Effector CD8-positive, alpha-beta T cell (primary cell): ENCODE data around the gene TMEM51.

Experiments used
- DNase-seq: peaks from one replicate; lab custom pipeline; 2025; lab: John Stamatoyannopoulos, UW

Gene TMEM51

DNA sequence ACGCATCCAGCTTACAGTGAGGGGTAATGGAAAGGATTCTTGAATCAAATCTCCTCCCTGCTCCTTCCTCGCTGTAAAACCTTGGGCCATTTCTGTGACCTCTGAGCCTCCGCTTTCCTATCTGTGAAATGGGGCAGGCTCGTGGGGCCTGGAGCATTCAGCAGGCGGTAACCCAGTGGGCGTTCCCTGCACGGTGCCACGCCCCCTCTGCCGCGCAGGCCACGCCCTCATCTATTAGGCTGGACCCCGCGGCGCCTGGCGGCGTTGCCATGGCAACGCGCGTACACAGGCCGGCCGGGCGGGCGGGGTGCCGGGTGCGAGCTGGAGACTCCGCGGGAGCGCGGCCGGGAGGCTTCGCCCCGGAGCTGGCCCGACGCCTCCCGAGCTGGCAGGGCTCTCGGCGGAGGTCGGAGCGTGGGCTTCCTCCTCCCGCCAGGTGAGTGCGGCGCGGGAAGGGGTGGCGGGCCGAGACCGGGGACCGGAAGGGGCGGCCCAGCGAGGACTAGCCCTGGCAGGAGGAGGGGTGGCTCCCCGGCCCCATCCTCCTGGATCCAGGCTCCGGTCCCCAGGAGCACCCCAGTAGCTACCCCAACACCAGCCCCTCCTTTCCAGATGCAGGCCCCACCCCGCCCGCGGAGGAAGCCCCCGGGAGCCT is 93.5 kb downstream of the TMEM51 start, which contains the start of gene FHAD1:
Gene FHAD1 (plus strand): TSS at position 264 of the 655 bp plus-strand sequence. CDS start 4,562 bp downstream, outside the sequence.
- peak; percentile 20 for DNase-seq

DNA sequence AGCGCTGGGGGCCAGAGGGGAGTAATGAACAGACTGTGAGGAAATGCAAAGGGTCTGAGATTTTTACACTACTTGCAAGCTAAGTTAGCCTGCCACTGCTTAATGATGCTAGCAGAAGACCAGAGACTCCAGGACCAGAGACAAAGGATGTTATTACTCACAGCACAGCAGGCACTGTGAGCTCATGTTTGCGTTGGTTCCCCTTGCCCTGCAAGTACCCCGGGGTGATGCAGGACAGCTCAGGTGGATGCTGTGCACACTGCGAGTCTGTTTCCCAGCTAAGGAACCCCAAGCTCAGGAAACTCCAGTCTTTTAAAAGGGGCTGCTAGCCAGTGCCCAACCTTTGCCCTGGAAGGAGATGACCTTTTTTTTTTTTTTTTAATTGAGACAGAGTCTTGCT is 94.7 kb downstream of the TMEM51 start:
- no peak for DNase-seq

DNA sequence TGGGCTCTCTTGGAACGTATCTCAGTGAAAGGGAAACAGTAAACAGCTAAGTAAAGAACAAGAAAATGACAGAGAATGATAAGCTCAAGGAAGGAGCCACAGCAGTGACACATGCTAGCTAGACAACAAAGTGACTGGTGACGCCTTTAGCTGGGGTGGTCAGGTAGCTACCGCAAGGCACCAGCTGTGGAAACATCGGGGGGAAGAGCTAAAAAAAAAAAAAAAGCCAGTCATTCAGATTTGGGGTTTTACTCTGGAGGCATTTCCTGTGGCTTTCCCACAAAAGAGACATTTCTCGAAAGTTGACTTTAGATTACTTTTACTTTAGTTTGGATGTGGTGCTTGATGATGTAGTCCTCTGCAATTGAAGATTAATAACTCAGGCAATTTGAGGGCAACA is 95.5 kb downstream of the TMEM51 start:
- peak; percentile 12 for DNase-seq

DNA sequence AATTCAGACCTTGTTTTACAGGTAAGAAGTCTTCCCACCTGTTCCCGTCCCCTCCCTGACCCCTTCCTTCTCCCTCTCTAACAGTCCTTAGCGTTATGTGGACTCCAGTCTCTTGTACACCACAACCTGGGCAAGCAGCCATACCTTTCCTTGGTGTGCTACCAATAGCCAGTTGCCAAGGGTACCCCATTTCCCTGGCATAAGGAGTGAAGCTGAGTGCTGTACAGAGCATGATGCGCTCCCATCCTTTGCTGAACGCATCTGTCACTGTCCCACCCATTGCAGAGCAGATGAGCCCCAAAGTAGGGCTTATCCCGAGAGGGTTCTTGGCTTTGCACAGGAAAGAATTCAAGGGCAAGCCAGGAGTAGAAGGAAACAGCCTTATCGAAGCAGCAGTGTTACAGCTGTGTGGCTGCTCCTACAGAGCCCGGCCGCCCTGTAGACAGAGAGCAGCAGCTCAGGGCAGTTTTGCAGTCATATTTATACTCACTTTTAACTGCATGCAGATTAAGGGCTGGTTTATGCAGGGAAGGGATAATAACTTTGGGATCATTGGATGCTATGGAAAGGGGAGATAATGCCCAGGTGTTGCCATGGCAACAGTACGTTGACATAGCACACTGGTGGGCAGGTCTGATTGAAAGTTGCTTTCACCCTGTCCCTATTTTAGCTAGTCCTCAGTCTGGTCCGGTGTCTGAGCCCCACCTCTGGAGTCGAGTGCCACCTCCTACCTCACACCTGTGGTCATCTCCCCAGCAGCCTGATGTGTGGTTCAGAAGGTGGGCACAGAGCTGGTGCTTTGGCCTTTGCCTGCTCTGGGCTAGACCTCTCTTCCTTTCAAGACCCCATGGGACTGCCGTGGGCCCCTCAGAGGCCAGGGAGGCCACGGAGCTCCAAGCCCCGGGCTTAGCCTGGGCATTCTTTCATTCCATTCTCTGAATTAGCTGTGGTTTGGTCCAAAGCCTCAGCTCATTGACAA is 98.6 kb downstream of the TMEM51 start:
- DNase-seq: no peak

- no peak for DNase-seq
These were observed 101.0 kb downstream of the TMEM51 start for GRCh38 chr1:15254559-15254958.

DNA sequence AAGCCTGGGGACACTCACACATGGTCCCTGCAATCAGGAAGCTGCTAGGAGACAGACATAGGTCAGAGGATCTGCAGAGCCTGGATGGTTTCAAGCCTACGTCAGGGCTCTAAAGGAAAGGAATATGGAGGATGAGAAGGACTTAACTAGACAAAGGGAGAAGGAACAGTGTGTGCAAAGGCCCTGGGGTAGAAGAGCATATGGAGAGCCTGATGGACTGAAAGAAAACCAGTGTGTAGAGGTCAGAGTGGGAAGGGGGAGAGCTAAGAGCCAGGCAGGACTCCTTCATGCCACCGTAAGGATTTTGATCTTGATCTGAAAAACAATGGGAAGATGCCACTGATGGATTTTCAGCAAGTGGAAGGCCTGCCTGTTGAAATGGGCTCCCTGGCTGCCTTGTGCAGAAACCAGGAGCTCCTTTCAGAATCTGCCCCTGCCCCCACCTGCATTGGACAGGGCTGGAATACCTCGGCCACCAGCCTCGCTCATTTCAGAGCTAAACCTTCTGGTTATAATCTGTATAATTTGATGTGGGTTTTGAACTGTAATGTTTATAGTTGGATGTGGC is 102.1 kb downstream of the TMEM51 start:
- no peak for DNase-seq

DNA sequence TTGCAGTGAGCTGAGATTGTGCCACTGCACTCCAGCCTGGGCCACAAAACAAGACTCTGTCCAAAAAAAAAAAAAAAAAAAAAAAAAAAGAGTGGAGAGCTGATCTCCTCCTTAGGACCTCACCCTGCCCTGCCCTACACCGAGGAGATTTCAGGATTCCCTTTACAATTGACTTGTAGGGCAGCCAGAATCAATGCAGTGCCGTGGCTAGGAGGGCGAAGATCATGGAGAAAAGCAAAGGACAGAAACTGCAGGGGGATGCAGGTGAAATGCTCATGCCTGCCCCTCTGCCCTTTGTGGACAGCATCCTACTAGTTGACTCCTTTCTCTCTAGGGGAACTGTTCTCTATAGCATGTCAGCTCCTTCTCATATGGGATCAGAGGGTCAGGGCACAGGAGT is 103.0 kb downstream of the TMEM51 start:
- no peak for DNase-seq

GRCh38 chr1:15257309-15257708 is 103.8 kb downstream of the TMEM51 start:
- no peak for DNase-seq

- DNase-seq: no peak
These were observed 105.5 kb downstream of the TMEM51 start for GRCh38 chr1:15258833-15259621.

DNA sequence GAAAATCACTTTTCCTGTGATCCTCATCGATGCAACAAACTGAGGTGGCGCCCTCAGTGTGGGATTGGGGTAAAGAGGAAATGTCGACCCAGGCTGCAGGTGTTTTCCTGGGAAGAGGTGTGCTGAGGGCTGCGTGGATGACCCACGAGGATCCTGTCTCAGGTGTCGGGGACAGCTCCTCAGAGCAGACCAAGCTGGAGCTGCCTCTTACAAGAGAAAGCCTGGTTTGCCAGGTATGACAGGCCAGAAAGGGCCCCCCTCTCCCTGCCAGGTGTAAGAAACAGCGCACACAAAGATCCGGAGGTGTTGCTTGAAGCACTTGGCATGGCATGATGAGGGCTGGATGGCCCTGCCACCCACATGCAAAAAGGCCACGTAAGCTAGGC is 106.1 kb downstream of the TMEM51 start:
- no peak for DNase-seq

- DNase-seq: no peak
These were observed 107.0 kb downstream of the TMEM51 start for GRCh38 chr1:15260418-15261154.

DNA sequence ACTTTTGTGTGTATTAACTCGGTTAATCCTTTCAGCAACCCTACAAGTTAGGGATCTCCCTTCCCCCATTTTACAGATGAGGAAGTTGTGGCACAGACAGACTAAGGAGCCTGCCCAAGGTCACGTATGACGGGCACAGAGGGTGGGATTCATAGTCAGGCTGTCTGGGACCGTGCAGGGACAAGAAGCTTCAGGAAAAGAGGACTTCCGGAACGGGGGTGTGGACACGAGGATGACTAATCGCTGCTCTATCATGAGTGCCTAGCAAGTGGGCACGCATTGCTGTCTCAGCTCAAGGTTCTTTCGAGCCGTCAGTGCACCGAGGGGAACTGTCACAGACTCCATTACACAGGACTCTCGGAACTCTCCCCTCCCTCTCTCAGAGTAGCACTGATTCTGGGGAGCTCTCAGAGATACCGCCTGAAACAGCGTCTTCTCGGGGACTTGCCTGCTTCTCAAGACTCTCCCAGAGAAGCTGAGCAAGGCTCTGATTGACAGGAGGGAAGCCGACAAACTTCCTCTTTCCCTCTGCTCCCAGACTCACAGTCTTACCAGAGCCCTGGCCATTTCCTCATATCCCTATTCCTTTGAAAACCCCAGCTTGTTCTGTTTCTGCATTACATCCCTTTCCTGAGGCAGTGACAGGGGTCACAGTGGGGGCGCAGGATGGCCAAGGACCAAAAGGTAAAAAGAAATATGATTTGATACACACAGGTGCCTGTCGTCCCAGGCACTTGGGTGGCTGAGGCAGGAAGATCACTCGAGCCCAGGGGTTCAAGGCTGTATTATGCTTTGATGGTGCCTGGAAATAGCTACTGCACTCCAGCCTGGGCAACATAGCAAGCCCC is 107.8 kb downstream of the TMEM51 start:
- DNase-seq: no peak

DNA sequence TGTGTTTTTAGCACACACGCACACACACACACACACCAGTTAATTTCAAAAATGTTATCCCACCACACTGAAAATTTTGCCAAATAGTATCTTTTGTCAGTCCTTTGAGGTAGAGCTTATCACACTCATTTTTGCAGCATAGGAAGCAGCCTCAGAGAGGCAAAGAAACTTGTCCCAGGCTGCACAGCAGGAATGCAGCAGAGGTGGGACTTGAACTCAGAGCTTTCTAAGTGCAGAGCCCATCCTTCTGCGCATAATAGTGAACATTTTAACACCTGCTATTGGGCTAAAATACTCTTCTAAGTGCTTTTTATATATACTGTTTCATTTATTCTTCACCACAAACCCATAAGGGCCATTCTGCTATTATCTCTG is 108.4 kb downstream of the TMEM51 start:
- DNase-seq: no peak

- no peak for DNase-seq
These were observed 109.2 kb downstream of the TMEM51 start for GRCh38 chr1:15262706-15263105.

DNA sequence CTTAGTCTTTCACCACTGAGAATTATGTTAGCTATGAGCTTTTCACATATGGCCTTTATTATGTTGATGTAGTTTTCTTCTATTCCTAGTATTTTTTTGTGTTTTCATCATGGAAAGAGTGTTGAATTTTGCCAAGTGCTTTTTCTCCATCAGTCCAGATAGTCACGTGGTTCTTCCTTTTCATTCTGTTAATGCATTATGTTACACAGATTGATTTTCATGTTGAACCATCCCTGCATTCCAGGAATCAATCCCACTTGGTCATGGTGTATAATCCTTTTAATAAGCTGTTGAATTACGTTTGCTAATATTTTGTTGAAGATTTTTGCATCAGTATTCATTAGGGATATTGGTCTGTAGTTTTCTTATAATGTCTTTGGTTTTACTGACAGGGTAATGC is 111.2 kb downstream of the TMEM51 start:
- no peak for DNase-seq
